ENCODE measurements around the gene MRPS18B.
"Not testable (repeated sequence)": the region's sequence is repeated elsewhere in the genome, so short reads cannot be mapped to it uniquely, and the experiment has no call there.

MRPS18B gene

DNA sequence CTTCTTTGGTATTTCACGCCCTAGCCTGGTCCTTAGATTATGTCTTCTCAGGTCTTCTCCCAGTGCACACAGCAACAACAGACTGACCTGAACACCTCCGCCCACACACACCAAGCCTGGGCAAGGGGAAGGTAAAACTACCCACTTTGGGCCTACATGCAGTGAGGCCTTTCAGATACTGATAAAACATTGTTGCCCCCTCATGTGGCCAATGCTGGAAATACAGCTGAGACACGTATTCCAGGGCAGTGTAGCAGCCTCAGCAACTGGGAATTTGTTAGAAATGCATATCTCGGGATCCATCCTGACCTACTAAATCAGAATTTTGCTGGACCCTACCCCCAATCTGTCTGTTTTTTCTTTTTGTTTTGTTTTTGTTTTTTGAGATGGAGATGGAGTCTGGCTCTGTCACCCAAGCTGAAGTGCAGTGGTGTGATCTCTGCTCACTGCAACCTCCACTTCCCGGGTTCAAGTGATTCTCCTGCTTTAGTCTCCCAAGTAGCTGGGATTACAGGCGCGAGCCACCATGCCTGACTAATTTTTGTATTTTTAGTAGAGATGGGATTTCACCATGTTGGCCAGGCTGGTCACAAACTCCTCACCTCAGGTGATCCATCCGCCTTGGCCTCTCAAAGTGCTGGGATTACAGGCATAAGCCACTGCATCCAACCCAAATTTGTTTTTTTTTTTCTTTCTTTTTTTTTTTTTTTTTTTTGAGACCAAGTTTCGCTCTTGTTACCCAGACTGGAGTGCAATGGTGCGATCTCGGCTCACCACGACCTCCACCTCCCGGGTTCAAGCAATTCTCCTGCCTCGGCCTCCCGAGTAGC is 20.1 kb upstream of the MRPS18B start:
- H3K36me3 Mint-ChIP-seq, result peaks cover 33% of the 10 kb centered on the region
- H3K4me3 Mint-ChIP-seq, H3K4me1 Mint-ChIP-seq, H3K9me3 Mint-ChIP-seq, H3K27me3 Mint-ChIP-seq: not testable (repeated sequence)
- H3K27ac Mint-ChIP-seq, result peak overlapping the region; percentile 67
- peak; percentile 89 for DNase-seq
- CTCF ChIA-PET, result interaction anchor here (0.8 to 5.2 kb wide), 30 partner anchors 10 to 147 kb away, joined by 3 to 44 read pairs (median 4); partner anchors contain the start of genes ABCF1, DHX16 and PRR3

DNA sequence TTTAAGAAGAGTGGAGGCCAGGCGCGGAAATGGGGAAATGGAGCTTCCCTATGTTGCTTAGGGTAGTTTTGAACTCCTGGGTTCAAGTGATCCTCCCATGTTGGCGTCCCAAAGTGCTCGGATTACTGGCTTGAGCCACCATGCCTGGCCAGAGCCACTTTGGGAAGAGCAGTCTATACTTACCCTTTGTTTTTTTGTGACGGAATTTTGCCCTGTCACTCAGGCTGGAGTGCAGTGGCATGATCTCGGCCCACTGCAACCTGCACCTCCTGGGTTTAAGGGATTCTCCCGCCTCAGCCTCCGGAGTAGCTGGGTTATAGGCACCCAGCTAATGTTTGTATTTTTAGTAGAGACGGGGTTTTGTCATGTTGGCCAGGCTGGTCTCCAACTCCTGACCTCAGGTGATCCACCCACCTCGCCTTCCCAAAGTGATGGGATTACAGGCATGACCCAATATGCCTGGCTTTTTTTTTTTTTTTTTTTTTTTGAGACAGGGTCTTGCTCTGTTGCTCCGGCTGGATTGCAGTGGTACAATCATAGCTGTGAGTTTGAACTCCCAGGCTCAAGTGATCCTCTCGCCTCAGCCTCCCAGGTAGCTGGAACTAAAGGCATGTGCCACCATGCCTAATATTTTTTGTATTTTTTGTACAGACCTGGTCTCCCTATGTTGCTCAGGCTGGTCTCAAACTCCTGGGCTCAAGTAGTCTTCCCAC is 18.6 kb upstream of the MRPS18B start:
- Mint-ChIP-seq H3K27me3 (no peaks in the 10 kb centered on the region), H3K4me1 (peaks cover 18% of the 10 kb centered on the region), H3K4me3 (no peak overlapping the region), H3K27ac (no peak overlapping the region), H3K9me3 (no peaks in the 10 kb centered on the region), H3K36me3 (peaks cover 45% of the 10 kb centered on the region)
- DNase-seq, result no peak
- CTCF ChIA-PET, result interaction anchor here (1.3 to 5.2 kb wide), 8 partner anchors 13 to 132 kb away, joined by 3 to 44 read pairs (median 24); no protein-coding TSS in a partner anchor

DNA sequence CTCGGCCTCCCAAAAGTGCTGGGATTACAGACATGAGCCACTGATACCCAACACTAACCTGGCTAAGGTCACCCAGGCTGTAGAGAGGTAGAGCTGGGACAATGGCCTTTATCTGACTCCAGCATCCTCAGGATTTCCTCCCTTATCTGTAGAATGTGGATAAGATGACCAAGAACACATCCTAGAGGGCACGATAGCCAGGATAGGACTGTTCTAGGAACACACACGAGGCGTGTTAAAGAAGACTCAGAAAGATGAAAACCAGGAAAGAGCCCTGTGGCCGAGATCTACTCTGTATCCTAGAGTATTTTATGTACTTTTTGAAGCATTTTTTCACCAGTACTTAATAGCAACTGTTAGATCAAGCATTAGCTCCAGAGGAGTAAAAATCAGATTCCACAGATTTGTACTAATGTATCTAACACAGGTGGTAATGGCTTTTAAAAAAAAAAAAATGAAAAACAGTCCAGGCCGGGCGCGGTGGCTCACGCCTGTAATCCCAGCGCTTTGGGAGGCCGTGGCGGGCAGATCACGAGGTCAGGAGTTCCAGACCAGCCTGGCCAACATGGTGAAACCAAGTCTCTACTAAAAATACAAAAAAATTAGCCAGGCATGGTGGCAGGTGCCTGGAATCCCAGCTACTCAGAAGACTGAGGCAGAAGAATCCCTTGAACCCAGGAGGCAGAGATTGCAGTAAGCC is 17.9 kb upstream of the MRPS18B start:
- DNase-seq, result no peak
- Mint-ChIP-seq H3K27ac (no peak overlapping the region), H3K36me3 (peaks cover 49% of the 10 kb centered on the region), H3K9me3 (no peaks in the 10 kb centered on the region), H3K4me3 (no peak overlapping the region), H3K27me3 (no peaks in the 10 kb centered on the region), H3K4me1 (peaks cover 20% of the 10 kb centered on the region)
- CTCF ChIA-PET, result interaction anchor here (1.2 to 5.2 kb wide), 6 partner anchors 9 to 131 kb away, joined by 3 to 44 read pairs (median 5); no protein-coding TSS in a partner anchor

DNA sequence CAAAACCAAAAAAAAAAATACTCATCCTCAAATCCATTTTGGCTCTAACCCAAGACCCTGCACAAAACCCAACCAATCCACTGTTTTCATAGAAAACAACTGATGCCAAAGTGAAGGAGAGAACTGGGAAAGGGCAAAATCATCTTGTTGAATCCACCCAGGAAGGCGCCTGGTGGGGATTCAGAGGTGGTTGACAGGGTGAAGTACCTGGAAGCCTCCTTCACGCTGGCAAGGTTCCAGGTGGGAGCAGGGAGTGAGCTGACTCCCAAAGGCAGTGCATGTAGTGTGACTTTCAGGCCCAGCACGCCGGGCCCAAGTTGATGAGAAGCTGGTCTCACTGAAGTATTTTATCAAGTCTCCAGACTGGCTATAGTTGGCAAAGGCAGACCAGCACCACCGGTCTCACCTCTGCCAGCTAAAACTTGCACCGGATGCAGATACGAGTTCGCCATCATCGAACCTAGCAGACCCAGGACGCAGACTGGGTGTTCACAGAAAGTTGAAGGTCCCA is 17.1 kb upstream of the MRPS18B start:
- CTCF ChIA-PET, result interaction anchor here (0.9 to 1.9 kb wide), 8 partner anchors 10 to 147 kb away, joined by 3 to 7 read pairs (median 4); no protein-coding TSS in a partner anchor
- Mint-ChIP-seq H3K27me3 (no peaks in the 10 kb centered on the region), H3K27ac (peak overlapping the region; percentile 33), H3K36me3 (peaks cover 51% of the 10 kb centered on the region), H3K4me3 (no peak overlapping the region), H3K4me1 (peaks cover 23% of the 10 kb centered on the region), H3K9me3 (no peaks in the 10 kb centered on the region)
- no peak for DNase-seq

DNA sequence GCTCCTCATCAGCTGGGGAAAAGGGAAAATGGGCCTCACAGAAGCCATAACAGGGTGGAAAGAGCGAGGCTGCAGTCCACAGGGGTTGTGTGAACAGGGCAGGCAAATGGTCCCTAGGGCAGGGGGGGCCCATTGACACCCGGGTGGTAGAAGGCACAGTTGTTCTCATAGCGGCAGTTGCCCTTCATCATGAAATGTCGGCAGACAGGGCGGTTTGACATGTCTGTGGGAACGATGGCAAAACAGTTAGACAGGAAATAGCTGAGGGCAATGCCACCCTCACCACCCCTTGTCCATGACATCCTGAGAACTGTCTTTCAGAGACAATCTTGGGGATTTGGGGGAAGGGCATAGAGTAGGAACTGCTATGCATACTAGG is 16.2 kb upstream of the MRPS18B start:
- Mint-ChIP-seq H3K27ac (no peak overlapping the region), H3K4me3 (no peak overlapping the region), H3K27me3 (no peaks in the 10 kb centered on the region), H3K4me1 (peaks cover 30% of the 10 kb centered on the region), H3K36me3 (peaks cover 57% of the 10 kb centered on the region), H3K9me3 (no peaks in the 10 kb centered on the region)
- DNase-seq, result no peak
- CTCF ChIA-PET, result interaction anchor here (0.9 to 1.3 kb wide), 4 partner anchors 12 to 148 kb away, joined by 3 to 5 read pairs (median 4); no protein-coding TSS in a partner anchor

- CTCF ChIA-PET, result interaction anchor here (1.3 kb wide), 1 partner anchor 18 kb away, joined by 5 read pairs; no protein-coding TSS in a partner anchor
- H3K36me3 Mint-ChIP-seq, result peaks cover 62% of the 10 kb centered on the region
- no peak overlapping the region for H3K4me3 Mint-ChIP-seq
- no peak for DNase-seq
- H3K27me3 Mint-ChIP-seq, result no peaks in the 10 kb centered on the region
- no peak overlapping the region for H3K27ac Mint-ChIP-seq
- H3K4me1 Mint-ChIP-seq, result peaks cover 33% of the 10 kb centered on the region
- H3K9me3 Mint-ChIP-seq, result no peaks in the 10 kb centered on the region
Observed at GRCh38 chr6:30601815-30602641, 15.6 kb upstream of the MRPS18B start.

DNA sequence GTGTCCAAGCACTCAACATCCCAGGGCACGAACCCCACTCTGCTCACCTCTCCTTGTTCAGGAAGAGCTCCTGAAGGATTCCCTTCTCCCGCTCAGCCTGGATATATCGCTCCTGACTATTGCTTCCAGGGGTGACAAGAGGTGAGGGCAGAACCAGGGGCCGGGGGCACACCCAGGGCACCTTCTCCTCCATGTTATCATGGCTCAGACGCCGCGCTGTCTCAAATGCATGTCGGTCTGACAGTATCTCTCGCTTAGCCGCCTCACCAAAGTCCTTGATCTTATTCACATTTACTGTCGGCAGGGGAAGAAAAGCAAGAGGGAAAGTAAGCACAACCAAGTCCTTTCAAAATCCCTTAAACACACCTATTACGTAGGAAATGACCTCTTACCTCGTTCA is 13.7 kb upstream of the MRPS18B start:
- Mint-ChIP-seq H3K4me1 (peaks cover 40% of the 10 kb centered on the region), H3K4me3 (no peak overlapping the region), H3K27me3 (no peaks in the 10 kb centered on the region), H3K27ac (peak overlapping the region; percentile 50), H3K9me3 (no peaks in the 10 kb centered on the region), H3K36me3 (peaks cover 70% of the 10 kb centered on the region)
- DNase-seq, result no peak
- CTCF ChIA-PET, result no interaction called here

GRCh38 chr6:30610065-30610464 is 7.6 kb upstream of the MRPS18B start:
- Mint-ChIP-seq H3K27ac (peak overlapping the region; percentile 69), H3K4me1 (peaks cover 78% of the 10 kb centered on the region), H3K27me3 (no peaks in the 10 kb centered on the region), H3K36me3 (peaks cover 85% of the 10 kb centered on the region), H3K4me3 (no peak overlapping the region), H3K9me3 (no peaks in the 10 kb centered on the region)
- CTCF ChIA-PET, result interaction anchor here (1.1 to 1.5 kb wide), 2 partner anchors 13 to 17 kb away, joined by 3 to 12 read pairs; no protein-coding TSS in a partner anchor
- DNase-seq, result no peak

GRCh38 chr6:30611150-30611855 is 6.3 kb upstream of the MRPS18B start:
- H3K36me3 Mint-ChIP-seq, result peaks cover 88% of the 10 kb centered on the region
- H3K4me1 Mint-ChIP-seq, result peaks cover 69% of the 10 kb centered on the region
- H3K4me3 Mint-ChIP-seq, result no peak overlapping the region
- CTCF ChIA-PET, result interaction anchor here (1.1 to 3.6 kb wide), 4 partner anchors 14 to 119 kb away, joined by 3 to 21 read pairs (median 16); no protein-coding TSS in a partner anchor
- H3K27me3 Mint-ChIP-seq, result no peaks in the 10 kb centered on the region
- no peak for DNase-seq
- peak overlapping the region; percentile 49 for H3K27ac Mint-ChIP-seq
- H3K9me3 Mint-ChIP-seq, result no peaks in the 10 kb centered on the region

DNA sequence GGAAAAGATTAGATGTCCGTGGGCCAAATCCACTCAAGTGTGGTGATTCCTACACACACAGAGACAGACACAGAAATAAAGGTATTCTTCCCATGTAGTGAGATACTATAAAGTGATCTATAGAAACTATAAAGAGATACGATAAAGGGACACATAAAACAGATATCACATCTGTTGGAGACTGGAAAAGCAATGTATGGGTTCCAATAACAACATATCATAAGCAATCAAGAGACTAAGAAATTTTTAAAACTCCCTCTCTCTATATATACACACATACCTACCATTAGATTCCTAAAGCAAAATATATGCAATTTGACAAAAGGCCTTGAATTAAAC is 5.8 kb upstream of the MRPS18B start:
- peak overlapping the region; percentile 49 for H3K27ac Mint-ChIP-seq
- DNase-seq, result no peak
- peaks cover 66% of the 10 kb centered on the region for H3K4me1 Mint-ChIP-seq
- CTCF ChIA-PET, result interaction anchor here (1.6 to 3.6 kb wide), 4 partner anchors 14 to 128 kb away, joined by 4 to 21 read pairs (median 12); partner anchors contain the start of gene ATAT1
- H3K4me3 Mint-ChIP-seq, result no peak overlapping the region
- no peaks in the 10 kb centered on the region for H3K9me3 Mint-ChIP-seq
- H3K27me3 Mint-ChIP-seq, result peaks cover under 1% of the 10 kb centered on the region
- H3K36me3 Mint-ChIP-seq, result peaks cover 88% of the 10 kb centered on the region

- Mint-ChIP-seq H3K36me3 (peaks cover 90% of the 10 kb centered on the region), H3K27ac (no peak overlapping the region), H3K4me3 (no peak overlapping the region), H3K9me3 (no peaks in the 10 kb centered on the region), H3K27me3 (peaks cover 5% of the 10 kb centered on the region), H3K4me1 (peaks cover 65% of the 10 kb centered on the region)
- CTCF ChIA-PET, result interaction anchor here (0.8 to 3.6 kb wide), 8 partner anchors 14 to 130 kb away, joined by 3 to 21 read pairs (median 6); partner anchors contain the start of genes ABCF1, ATAT1 and DHX16
- DNase-seq, result no peak
Observed at GRCh38 chr6:30612213-30612612, 5.4 kb upstream of the MRPS18B start.

- no peak overlapping the region for H3K4me3 Mint-ChIP-seq
- H3K9me3 Mint-ChIP-seq, result no peaks in the 10 kb centered on the region
- peaks cover 61% of the 10 kb centered on the region for H3K4me1 Mint-ChIP-seq
- H3K27ac Mint-ChIP-seq, result peak overlapping the region; percentile 47
- H3K27me3 Mint-ChIP-seq, result peaks cover 5% of the 10 kb centered on the region
- DNase-seq, result no peak
- H3K36me3 Mint-ChIP-seq, result peaks cover 85% of the 10 kb centered on the region
- CTCF ChIA-PET, result interaction anchor here (0.6 to 3.6 kb wide), 13 partner anchors 14 to 883 kb away, joined by 3 to 21 read pairs (median 5); partner anchors contain the start of genes ABCF1, ATAT1, DHX16 and PRR3
Observed at GRCh38 chr6:30612687-30613248, 4.9 kb upstream of the MRPS18B start.

Measured in activated naive CD4-positive, alpha-beta T cell treated with anti-CD3 and anti-CD28 coated beads, Interleukin-2, amount 10 ng/mL, durations not matched to agents 7 days and 5 days (primary cell).